HT1080 (cell line): ENCODE measurements around the gene FAM156A. TPM values are rescaled to one million over a fixed set of nuclear protein-coding genes. Genes with fewer than 3 reads are reported as not detected.
"Not testable (repeated sequence)": the region's sequence is repeated elsewhere in the genome, so short reads cannot be mapped to it uniquely, and the experiment has no call there.

Experiments
- DNase-seq: peaks from one replicate; pipeline ENCODE4 v3.0.0-alpha.2; 2015; ENCODE audit warnings: low read depth
- total RNA-seq: library from RNA; depleted of rRNA; stranded (reverse); fragments of >200 nt; shearing (Covaris generic); gene quantifications from 2 replicates; pipeline ENCODE4 v1.2.3, GENCODE V29; 2014

The FAM156A gene
- total RNA-seq, 1 experiment from 2014 or later, result 8.4 TPM

DNA sequence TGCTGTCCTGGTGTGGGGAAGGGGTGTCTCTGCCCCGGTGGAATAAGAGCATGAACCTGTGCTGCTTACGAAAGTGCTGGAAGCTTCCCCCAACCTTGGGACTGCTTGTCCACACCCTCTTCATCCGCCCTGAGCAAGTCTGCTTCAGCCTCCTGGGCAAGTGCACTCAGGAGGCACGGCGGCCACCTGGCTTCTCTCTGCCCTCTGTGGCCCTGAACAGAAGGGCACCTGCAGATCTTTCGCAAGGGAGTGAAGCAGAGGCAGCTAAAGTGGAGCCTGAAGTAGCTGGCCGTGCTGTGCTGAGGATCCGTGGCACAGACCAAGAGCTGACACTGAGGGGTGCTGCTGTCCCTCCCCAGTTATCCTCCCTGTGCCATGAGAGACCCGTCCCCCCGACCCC is 9.6 kb upstream of the FAM156A start:
- not testable (repeated sequence) for DNase-seq

DNA sequence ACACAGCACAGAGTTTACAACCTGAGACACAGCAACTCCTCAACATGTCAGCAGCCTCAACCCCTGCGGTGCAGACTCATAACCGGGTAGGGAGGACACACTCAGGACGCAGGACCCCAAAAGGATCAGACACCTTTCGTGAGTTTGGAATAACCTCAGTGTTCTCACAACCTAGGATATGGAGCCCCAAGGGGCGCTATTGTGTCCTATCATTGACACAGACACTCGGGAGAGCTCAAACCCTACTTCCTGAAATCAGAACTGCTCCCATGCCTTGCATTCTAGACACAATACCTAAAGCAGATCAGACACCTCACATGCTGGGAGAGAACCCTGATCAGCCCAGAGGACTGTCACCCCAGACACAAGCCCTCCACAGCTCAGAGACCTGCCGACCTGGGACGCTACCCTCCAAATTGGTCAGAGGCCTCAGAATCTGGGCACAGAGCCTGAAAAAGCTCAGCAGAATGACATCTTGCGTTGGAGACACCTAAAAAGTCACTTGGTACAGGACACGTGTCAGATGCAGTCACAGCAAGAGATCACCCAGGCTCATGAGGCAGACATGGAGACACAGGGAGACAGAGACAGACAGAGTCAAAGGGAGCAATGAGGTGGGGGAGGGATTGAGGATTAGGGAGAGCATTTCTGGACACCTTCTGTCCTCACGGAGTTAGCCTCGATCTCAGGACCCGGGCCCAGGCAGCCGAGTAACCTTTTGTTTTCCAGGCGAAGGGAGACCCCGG is 8.8 kb upstream of the FAM156A start:
- not testable (repeated sequence) for DNase-seq

DNA sequence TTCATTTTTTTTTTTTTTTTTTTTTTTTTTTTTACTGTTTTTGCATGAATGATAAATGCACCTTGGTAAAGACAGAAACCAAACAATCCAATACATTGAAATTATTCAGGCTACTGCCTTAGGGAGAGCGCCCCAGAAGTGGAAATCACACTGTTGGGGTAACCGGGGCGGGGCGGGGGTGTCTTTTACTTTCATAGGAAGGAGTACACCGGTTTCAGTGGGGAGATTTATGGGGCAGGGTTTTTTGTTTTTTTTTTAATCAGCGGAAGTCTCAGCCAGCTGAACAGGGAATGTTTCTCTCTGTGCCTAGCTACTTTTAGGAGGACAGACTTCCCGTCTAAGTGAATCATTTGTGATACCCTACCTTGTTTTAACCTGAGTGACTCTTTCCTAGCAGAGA is 643 bp upstream of the FAM156A start:
- not testable (repeated sequence) for DNase-seq

DNA sequence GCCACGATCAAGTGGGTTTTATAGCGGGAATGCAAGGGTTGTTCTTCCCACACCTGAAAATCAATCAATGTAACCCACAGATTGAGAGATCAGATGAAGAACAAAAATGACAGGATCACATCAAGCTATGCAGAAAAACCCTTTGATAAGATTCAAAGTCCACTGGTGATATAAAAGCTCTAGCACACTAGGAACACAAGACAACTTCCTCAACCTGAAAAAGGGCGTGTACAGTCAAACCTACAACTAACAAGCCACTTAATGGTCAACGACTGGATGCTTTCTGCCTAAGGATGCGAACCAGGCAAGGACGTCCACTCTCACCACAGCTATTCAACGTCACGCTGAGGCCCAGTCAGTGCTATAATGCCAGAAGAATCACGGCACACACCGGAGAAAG is 8.4 kb downstream of the FAM156A start:
- DNase-seq, result not testable (repeated sequence)

DNA sequence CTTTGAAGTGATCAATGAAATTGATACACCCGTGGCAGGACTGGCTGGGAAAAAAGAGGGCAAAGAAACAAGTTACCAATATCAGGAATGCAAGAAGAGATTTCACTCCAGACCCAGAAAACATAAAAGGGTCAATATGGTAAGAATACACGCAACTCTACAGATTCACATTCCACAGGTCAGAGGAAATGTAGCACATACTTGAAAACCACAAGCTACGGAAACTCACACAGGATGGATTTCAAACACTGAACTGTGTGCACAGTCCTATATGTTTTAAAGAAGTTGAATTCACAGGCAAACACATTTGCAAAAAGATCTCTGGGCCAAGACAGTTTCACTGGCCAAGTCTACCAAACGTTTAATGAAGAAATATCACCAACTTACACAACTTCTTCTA is 9.0 kb downstream of the FAM156A start:
- not testable (repeated sequence) for DNase-seq

DNA sequence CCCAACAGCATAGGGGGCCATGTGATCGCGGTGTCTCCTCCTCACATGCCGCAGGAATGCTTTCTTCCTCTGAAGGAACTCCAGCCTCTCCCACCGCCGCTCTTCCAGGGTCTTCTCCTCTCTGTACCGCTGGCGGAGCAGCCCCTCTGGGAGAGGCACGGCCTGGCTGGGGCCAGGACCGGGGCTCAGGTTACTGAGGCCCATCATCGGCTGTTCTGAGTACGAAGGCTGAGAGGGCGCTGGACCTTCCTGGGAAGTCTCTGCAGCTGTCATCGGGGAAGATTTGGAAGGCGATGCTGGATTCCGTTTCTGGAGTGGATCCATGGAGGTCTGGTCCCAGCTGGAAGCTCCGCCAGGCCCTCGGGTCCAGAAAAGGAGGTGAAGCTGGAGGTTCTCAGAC is 10.1 kb downstream of the FAM156A start:
- DNase-seq, result not testable (repeated sequence)

DNA sequence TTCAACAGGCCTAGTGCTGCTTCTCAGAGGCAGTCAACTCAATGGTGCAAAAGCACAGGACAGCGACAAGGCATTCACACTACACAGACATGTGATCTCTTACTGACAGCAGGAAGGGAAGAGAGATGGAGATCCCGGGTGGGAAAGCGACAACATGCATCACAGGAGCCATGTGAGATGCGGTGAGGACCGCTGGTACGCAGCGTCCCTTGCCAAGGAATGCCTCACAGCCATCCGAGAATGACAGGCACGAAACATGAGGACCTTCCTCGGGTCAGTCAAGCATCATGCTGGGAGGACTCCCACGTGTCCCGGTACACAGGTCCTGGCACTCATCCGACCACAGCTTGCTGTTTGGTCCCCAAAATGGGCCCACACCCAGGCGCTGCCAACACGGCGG is 10.8 kb downstream of the FAM156A start:
- not testable (repeated sequence) for DNase-seq

DNA sequence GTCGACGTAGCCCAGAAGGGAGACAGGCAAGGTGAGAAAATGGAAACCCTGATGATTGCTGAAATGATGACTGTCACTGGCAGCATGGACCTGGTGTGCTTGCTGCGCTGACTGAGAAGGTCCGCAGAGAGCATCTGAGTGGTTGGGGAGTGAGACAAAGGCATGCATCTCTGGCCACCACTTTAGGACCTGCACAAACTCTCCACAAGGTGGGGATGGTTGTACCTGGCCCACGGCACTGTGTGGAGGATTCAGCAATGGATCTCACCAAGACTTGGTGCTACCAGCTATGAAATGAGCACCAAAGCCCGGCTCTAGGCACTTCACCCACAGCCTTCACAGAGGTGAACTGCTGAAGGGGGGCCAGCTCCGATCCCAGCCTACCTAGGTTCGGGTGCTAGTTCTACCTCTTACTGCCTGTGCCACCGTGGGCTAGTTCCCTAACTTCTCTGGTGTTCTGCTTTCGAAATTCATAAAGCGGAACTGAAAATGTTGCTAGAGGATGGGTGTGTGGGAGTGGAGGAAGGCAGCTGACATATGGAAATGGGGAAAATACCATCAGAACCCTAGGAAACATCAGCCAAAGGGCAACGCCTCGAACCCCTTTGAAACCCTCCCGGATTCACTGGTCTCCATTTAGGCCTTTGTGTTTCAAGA is 12.4 kb downstream of the FAM156A start:
- not testable (repeated sequence) for DNase-seq

DNA sequence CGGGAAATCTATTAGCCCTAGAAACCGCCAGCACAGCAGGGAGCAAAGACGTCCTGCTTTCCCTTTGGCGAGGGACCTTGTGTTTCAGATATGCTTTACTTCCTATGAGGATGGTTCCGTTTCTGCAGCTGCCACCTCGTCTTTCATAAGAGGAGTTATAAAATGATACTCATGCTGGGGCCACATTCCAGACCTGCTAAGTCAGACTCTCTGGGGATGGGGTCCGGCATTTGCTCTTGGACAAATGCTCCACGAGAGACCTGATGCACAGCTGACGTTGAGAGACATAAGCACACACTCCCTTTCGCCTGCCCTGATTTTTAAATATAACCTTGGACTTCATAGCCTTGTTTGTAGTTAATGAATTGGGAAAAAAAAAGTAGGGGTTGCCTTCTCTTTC is 16.6 kb downstream of the FAM156A start:
- DNase-seq, result not testable (repeated sequence)

DNA sequence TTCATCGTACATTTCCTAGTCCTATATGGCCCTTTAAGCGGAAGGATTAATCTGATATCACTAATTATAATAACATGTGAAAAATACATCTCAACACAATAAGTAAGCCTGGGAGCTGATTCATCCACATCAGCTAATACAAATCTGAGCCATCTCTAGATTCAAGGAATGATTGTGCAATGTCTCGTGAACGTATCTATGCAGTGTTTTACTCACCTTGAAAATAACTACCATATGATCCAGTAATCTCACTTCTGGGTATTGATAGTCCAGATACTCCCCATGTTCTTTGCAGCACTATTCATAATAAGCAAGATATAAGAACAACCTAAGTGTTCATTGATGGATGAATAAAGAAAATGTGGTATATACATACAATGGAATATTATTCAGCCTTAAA is 17.6 kb downstream of the FAM156A start:
- DNase-seq, result not testable (repeated sequence)

DNA sequence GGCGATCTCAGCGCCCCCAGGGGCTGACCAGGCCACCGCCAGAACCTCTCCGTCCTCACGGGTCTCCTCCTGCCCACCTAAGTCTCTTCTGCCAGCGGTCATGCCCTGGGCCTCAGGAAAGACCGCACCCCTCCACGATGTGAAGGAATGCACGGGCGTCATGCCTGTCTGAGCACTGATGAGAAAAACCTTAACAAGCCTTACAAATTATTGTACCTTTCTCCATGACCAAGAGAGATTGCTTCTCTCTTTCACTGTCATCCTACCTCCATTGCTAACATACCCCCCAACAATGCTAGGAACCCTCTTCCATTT is 22.9 kb downstream of the FAM156A start:
- not testable (repeated sequence) for DNase-seq

DNA sequence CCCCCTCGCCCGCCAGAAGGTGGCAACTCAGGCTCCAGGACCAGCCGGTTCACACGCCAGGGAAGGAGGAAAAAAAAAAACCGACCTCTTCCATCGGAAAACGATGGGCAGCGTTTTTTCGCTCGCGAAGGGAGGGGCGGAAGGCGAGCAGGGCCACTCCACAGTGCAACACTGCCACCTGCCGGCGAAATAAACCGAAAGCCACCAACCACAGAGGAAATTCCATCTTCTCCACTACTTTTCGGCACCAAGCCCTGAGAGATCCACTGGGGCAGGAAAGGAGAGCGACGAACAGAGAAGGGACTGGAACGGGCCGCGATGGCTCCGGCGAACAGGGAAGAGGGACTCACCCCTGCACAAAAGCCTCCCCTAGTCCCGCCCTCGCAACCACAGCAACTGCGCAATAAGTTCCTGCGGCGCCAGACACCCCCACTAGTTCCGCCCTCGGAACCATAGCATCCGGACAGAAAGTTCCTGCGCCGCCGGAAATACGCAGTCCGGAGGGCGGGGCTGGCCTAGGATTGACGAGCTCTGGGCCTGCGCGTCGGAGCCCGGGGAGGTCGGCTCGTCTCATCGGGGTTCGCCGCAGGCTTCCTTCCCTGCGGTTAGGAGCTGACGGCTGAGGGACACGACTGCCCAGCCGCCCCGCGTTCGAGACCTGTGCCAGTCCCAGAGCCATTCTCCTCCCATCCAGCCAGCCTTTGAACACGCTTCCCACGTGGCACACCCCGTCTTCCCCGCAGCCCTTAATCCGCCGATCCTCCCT is 23.4 kb downstream of the FAM156A start:
- peak; percentile 92 for DNase-seq

DNA sequence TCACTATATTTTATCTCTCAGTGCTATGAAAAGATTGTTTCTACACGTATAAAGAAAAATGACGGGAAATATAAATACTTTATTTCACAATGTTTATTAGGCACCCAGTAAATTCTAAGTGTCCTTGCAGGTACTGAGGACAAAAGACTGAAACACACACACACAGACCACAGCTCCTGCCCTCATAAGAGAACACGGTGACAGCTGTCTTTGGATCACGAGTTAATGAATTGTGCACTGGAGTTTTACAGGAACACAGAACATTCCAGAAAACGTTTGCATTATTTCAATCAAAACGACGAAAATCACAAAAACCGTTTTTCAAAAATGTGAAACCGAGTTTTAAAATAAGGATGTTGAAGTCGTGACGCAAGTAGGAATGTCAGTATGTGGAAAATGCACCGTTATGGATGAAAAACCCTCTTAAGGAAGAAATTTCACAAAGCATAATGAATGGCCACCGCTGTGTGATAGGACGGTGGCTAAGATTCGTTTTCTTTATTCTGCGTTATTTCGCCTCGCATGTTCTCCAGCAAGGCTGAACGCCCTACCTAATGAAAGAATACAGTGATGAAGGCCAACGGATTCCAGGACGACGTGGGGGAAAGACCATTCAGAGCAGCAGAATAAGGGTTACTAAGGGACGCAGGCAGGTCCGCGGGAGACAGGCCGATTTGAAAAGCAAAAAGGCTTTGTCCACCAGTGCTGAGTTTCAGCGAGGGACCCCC is 24.2 kb downstream of the FAM156A start:
- DNase-seq, result no peak

DNA sequence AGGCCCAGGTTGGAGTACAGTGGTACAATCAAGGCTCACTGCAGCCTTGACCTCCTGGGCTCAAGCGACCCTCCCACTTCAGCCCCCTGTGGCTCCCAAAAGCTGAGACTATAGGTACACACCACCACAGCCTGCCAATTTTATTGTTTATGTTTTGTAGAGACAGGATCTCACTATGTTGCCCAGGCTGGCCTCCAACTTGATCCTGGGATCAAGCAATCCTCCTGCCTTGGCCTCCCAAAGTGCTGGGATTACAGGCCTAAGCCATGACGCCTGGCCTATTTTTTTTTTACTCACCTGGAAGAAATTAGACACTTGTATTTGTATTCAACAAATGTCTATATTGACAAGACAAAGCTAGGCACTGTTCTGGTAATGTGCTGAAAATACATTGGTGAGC is 25.1 kb downstream of the FAM156A start:
- no peak for DNase-seq

DNA sequence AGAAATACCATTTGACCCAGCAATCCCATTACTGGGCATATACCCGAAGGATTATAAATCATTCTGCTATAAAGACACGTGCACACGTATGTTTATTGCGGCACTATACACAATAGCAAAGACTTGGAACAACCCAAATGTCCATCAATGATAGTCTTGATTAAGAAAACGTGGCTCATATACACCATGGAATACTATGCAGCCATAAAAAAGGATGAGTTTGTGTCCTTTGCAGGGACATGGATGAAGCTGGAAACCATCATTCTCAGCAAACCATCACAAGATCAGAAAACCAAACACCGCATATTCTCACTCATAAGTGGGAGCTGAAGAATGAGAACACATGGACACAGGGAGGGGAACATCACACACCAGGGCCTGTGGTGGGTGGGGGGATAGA is 28.1 kb downstream of the FAM156A start:
- DNase-seq, result not testable (repeated sequence)

DNA sequence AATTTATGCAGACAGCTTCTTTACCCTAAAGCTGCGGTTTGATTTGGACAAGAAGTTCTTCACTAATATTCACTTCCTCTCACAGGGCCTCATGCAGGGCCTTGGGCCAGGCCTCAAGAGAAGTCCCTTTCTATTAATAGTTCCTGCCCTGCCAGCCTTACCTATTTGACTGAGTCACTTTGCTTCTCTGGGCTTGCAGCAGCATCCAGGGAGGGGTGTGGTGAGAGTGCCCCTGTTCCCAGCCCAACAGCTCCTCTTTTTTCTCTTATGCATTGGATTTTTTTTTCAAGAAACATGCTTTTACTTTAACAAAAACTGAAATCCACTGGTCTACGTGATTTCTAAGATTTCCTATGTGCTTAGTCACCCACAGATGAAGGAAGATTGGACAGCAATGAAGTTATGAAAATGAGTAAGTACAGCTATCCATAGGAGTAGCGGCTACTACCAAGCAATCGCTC is 34.5 kb downstream of the FAM156A start:
- peak; percentile 69 for DNase-seq

DNA sequence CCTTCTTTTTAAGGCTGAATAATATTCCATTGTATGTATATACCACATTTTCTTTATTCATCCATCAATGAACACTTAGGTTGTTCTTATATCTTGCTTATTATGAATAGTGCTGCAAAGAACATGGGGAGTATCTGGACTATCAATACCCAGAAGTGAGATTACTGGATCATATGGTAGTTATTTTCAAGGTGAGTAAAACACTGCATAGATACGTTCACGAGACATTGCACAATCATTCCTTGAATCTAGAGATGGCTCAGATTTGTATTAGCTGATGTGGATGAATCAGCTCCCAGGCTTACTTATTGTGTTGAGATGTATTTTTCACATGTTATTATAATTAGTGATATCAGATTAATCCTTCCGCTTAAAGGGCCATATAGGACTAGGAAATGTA is 43.6 kb downstream of the FAM156A start:
- not testable (repeated sequence) for DNase-seq

DNA sequence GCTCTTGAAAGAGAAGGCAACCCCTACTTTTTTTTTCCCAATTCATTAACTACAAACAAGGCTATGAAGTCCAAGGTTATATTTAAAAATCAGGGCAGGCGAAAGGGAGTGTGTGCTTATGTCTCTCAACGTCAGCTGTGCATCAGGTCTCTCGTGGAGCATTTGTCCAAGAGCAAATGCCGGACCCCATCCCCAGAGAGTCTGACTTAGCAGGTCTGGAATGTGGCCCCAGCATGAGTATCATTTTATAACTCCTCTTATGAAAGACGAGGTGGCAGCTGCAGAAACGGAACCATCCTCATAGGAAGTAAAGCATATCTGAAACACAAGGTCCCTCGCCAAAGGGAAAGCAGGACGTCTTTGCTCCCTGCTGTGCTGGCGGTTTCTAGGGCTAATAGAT is 44.6 kb downstream of the FAM156A start:
- DNase-seq, result not testable (repeated sequence)

DNA sequence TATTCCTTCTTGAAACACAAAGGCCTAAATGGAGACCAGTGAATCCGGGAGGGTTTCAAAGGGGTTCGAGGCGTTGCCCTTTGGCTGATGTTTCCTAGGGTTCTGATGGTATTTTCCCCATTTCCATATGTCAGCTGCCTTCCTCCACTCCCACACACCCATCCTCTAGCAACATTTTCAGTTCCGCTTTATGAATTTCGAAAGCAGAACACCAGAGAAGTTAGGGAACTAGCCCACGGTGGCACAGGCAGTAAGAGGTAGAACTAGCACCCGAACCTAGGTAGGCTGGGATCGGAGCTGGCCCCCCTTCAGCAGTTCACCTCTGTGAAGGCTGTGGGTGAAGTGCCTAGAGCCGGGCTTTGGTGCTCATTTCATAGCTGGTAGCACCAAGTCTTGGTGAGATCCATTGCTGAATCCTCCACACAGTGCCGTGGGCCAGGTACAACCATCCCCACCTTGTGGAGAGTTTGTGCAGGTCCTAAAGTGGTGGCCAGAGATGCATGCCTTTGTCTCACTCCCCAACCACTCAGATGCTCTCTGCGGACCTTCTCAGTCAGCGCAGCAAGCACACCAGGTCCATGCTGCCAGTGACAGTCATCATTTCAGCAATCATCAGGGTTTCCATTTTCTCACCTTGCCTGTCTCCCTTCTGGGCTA is 48.9 kb downstream of the FAM156A start:
- DNase-seq, result not testable (repeated sequence)

DNA sequence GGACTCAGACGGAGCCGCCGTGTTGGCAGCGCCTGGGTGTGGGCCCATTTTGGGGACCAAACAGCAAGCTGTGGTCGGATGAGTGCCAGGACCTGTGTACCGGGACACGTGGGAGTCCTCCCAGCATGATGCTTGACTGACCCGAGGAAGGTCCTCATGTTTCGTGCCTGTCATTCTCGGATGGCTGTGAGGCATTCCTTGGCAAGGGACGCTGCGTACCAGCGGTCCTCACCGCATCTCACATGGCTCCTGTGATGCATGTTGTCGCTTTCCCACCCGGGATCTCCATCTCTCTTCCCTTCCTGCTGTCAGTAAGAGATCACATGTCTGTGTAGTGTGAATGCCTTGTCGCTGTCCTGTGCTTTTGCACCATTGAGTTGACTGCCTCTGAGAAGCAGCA is 50.4 kb downstream of the FAM156A start:
- DNase-seq, result not testable (repeated sequence)

DNA sequence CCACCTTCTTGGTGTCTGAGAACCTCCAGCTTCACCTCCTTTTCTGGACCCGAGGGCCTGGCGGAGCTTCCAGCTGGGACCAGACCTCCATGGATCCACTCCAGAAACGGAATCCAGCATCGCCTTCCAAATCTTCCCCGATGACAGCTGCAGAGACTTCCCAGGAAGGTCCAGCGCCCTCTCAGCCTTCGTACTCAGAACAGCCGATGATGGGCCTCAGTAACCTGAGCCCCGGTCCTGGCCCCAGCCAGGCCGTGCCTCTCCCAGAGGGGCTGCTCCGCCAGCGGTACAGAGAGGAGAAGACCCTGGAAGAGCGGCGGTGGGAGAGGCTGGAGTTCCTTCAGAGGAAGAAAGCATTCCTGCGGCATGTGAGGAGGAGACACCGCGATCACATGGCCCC is 51.2 kb downstream of the FAM156A start:
- not testable (repeated sequence) for DNase-seq
